Peyer's patch (tissue), 4 donors: ENCODE data around the gene PARVA. TPM values are rescaled to one million over a fixed set of nuclear protein-coding genes. Genes with fewer than 3 reads are reported as not detected.
"Not testable (repeated sequence)": the region's sequence is repeated elsewhere in the genome, so short reads cannot be mapped to it uniquely, and the experiment has no call there.

Experiments
- DNase-seq, 3 donors: peaks; one replicate each; pipeline ENCODE4 v3.0.0-alpha.2; 2017 to 2019
- H3K27ac ChIP-seq, 4 donors: fragments of 200-600 bp; sonication (generic); one replicate each; pipeline ENCODE4 v1.5.1; 2016 to 2019
- H3K27me3 ChIP-seq, 2 donors: fragments of 200-600 bp; sonication (generic); one replicate each; pipeline ENCODE4 v1.5.1; 2019
- H3K36me3 ChIP-seq, 3 donors: fragments of 200-600 bp; sonication (generic); one replicate each; pipeline ENCODE4 v1.5.1; 2016 to 2019
- H3K4me1 ChIP-seq, 4 donors: fragments of 200-600 bp; sonication (generic); one replicate each; pipeline ENCODE4 v1.5.1; 2016 to 2019
- H3K4me3 ChIP-seq, 4 donors: fragments of 200-600 bp; sonication (generic); 1 replicate in 3 of 4; 2 replicates in 1 of 4; pipeline ENCODE4 v1.5.1; 2016 to 2019; ENCODE audit warnings: mild to moderate bottlenecking in 1 of 4
- H3K9me3 ChIP-seq, 4 donors: fragments of 200-600 bp; sonication (generic); one replicate each; pipeline ENCODE4 v1.5.1; 2016 to 2019; ENCODE audit warnings: mild to moderate bottlenecking in 1 of 4
- CTCF ChIP-seq, 6 experiments: fragments of 450-650 bp in 4 of 6; fragments of 200-600 bp in 2 of 6; sonication (generic) in 1 of 6; IDR thresholded peaks; one replicate each; pipeline ENCODE4 v1.5.1; 2017 to 2019; ENCODE audit warnings: antibody characterized with exemption in 6 of 6, mild to moderate bottlenecking in 3 of 6, moderate library complexity in 1 of 6
- POLR2A ChIP-seq, 2 donors: fragments of 450-650 bp; IDR thresholded peaks; one replicate each; pipeline ENCODE4 v1.5.1; 2017; ENCODE audit warnings: antibody characterized with exemption in 2 of 2, mild to moderate bottlenecking in 2 of 2, moderate library complexity in 2 of 2
- total RNA-seq, 4 donors: library from RNA; depleted of rRNA; stranded (reverse); fragments of >200 nt; gene quantifications; one replicate each; pipeline ENCODE4 v1.1.0, GENCODE V29; 2016

Gene PARVA
- total RNA-seq, 4 donors from 2014 or later: 13.7 to 35.5 (median 26.2) TPM

GRCh38 chr11:12343526-12343925 is 33.8 kb upstream of the PARVA start:
- H3K4me1 ChIP-seq: no peaks in the 10 kb centered on the region
- H3K27ac ChIP-seq: no peak overlapping the region
- H3K9me3 ChIP-seq: no peaks in the 10 kb centered on the region
- H3K36me3 ChIP-seq: no peaks in the 10 kb centered on the region
- no peaks in the 10 kb centered on the region for H3K27me3 ChIP-seq
- TF ChIP-seq POLR2A (IDR thresholded peaks at IDR 0.05): no peak
- no peak for TF ChIP-seq CTCF (IDR thresholded peaks at IDR 0.05)
- DNase-seq: no peak
- no peak overlapping the region for H3K4me3 ChIP-seq

- Histone ChIP-seq H3K36me3 (no peaks in the 10 kb centered on the region), H3K27me3 (no peaks in the 10 kb centered on the region)
- no peak for TF ChIP-seq CTCF (IDR thresholded peaks at IDR 0.05)
- no peak for TF ChIP-seq POLR2A (IDR thresholded peaks at IDR 0.05)
Observed at GRCh38 chr11:12353534-12353933, 23.8 kb upstream of the PARVA start.

GRCh38 chr11:12354750-12355545 is 22.4 kb upstream of the PARVA start:
- Histone ChIP-seq H3K4me1 (no peaks in the 10 kb centered on the region), H3K4me3 (no peak overlapping the region), H3K9me3 (no peaks in the 10 kb centered on the region), H3K36me3 (no peaks in the 10 kb centered on the region), H3K27me3 (no peaks in the 10 kb centered on the region), H3K27ac (no peak overlapping the region)
- TF ChIP-seq CTCF (IDR thresholded peaks at IDR 0.05): no peak
- TF ChIP-seq POLR2A (IDR thresholded peaks at IDR 0.05): no peak
- no peak for DNase-seq

More at GRCh38 chr11:12353534-12353933, 23.8 kb upstream of the PARVA start:
- H3K4me1 ChIP-seq: no peaks in the 10 kb centered on the region
- H3K9me3 ChIP-seq: no peaks in the 10 kb centered on the region
- no peak overlapping the region for H3K4me3 ChIP-seq
- DNase-seq: no peak
- H3K27ac ChIP-seq: no peak overlapping the region

- H3K27me3 ChIP-seq: no peaks in the 10 kb centered on the region
- no peak overlapping the region for H3K4me3 ChIP-seq
- no peaks in the 10 kb centered on the region for H3K4me1 ChIP-seq
- TF ChIP-seq CTCF (IDR thresholded peaks at IDR 0.05): no peak
- TF ChIP-seq POLR2A (IDR thresholded peaks at IDR 0.05): no peak
- H3K36me3 ChIP-seq: no peaks in the 10 kb centered on the region
- no peak overlapping the region for H3K27ac ChIP-seq
- DNase-seq: no peak
- H3K9me3 ChIP-seq: no peaks in the 10 kb centered on the region
Observed at GRCh38 chr11:12356944-12357655, 20.3 kb upstream of the PARVA start.

GRCh38 chr11:12357697-12358096 is 19.7 kb upstream of the PARVA start:
- not testable (repeated sequence) for DNase-seq, H3K4me3 ChIP-seq, H3K9me3 ChIP-seq, H3K27ac ChIP-seq, H3K36me3 ChIP-seq, H3K27me3 ChIP-seq, H3K4me1 ChIP-seq
